Measurements from ENCODE around the gene LRRC74B. TPM values are rescaled to one million over a fixed set of nuclear protein-coding genes. Genes with fewer than 3 reads are reported as not detected.
A peak's percentile ranks its signal among the peaks of the same experiment; 100 is the strongest.

LRRC74B gene
- total RNA-seq, 2 experiments from 2014 or later = not detected

- intact Hi-C loops (cut with DNase I, micrococcal nuclease) = no loop called here
- Histone ChIP-seq H3K4me3 (ENCODE audit: low read length) (no peak overlapping the region), H3K27me3 (ENCODE audit: control insufficient read depth in 1 of 2, insufficient read depth in 2 of 2, low read length in 2 of 2) (no peaks in the 10 kb centered on the region), H3K9me3 (ENCODE audit: control insufficient read depth in 1 of 2, insufficient read depth in 1 of 2, low read length in 2 of 2) (no peaks in the 10 kb centered on the region), H3K4me1 (ENCODE audit: insufficient read depth, low read length) (peaks cover 12% of the 10 kb centered on the region), H3K36me3 (ENCODE audit: insufficient read depth, low read length) (no peaks in the 10 kb centered on the region), H3K27ac (ENCODE audit: low read depth in 1 of 2, low read length in 2 of 2) (no peak overlapping the region)
- Mint-ChIP-seq H3K36me3 (ENCODE audit: low read depth) (no peaks in the 10 kb centered on the region), H3K27ac (no peak overlapping the region), H3K27me3 (no peaks in the 10 kb centered on the region), H3K9me3 (no peaks in the 10 kb centered on the region), H3K4me1 (ENCODE audit: low read depth) (peaks cover 19% of the 10 kb centered on the region), H3K4me3 (no peak overlapping the region)
- peak; percentile 23 for TF ChIP-seq CTCF (IDR thresholded peaks at IDR 0.05)
- CTCF ChIA-PET = interaction anchor here (0.9 to 1.0 kb wide), 2 partner anchors 18 to 21 kb away, joined by 3 read pairs; no protein-coding TSS in a partner anchor
- DNase-seq (peak in 2 of 14 experiments; percentile 41 to 42), ATAC-seq (ENCODE audit: poor library complexity) (peak; percentile 74)
- POLR2A ChIA-PET = no interaction called here
Measured at GRCh38 chr22:21020802-21021429, 24.8 kb upstream of the LRRC74B start.

GRCh38 chr22:21022507-21022906 is 23.2 kb upstream of the LRRC74B start:
- H3K9me3 ChIP-seq (ENCODE audit: control insufficient read depth in 1 of 2, insufficient read depth in 1 of 2, low read length in 2 of 2) = no peaks in the 10 kb centered on the region
- H3K27ac ChIP-seq (ENCODE audit: low read depth in 1 of 2, low read length in 2 of 2) = no peak overlapping the region
- POLR2A ChIA-PET = no interaction called here
- no peak overlapping the region for H3K27ac Mint-ChIP-seq
- H3K36me3 ChIP-seq (ENCODE audit: insufficient read depth, low read length) = no peaks in the 10 kb centered on the region
- no peaks in the 10 kb centered on the region for H3K9me3 Mint-ChIP-seq
- TF ChIP-seq CTCF (IDR thresholded peaks at IDR 0.05) = no peak
- H3K4me1 ChIP-seq (ENCODE audit: insufficient read depth, low read length) = peaks cover 13% of the 10 kb centered on the region
- H3K4me3 Mint-ChIP-seq = no peak overlapping the region
- H3K27me3 ChIP-seq (ENCODE audit: control insufficient read depth in 1 of 2, insufficient read depth in 2 of 2, low read length in 2 of 2) = no peaks in the 10 kb centered on the region
- no peaks in the 10 kb centered on the region for H3K27me3 Mint-ChIP-seq
- DNase-seq = no peak
- no peak overlapping the region for H3K4me3 ChIP-seq (ENCODE audit: low read length)
- H3K4me1 Mint-ChIP-seq (ENCODE audit: low read depth) = peaks cover 10% of the 10 kb centered on the region
- intact Hi-C loops (cut with DNase I, micrococcal nuclease) = no loop called here
- no peak for ATAC-seq (ENCODE audit: poor library complexity)
- CTCF ChIA-PET = no interaction called here
- H3K36me3 Mint-ChIP-seq (ENCODE audit: low read depth) = no peaks in the 10 kb centered on the region

GRCh38 chr22:21022955-21023614 is 22.7 kb upstream of the LRRC74B start:
- H3K36me3 ChIP-seq (ENCODE audit: insufficient read depth, low read length) = no peaks in the 10 kb centered on the region
- no peak for TF ChIP-seq CTCF (IDR thresholded peaks at IDR 0.05)
- Mint-ChIP-seq H3K4me3 (no peak overlapping the region), H3K36me3 (ENCODE audit: low read depth) (no peaks in the 10 kb centered on the region), H3K9me3 (no peaks in the 10 kb centered on the region), H3K27ac (no peak overlapping the region), H3K4me1 (ENCODE audit: low read depth) (peaks cover 10% of the 10 kb centered on the region), H3K27me3 (no peaks in the 10 kb centered on the region)
- intact Hi-C loops (cut with DNase I, micrococcal nuclease) = no loop called here
- no peak overlapping the region for H3K27ac ChIP-seq (ENCODE audit: low read depth in 1 of 2, low read length in 2 of 2)
- ChIA-PET CTCF (no interaction called here), POLR2A (no interaction called here)
- DNase-seq (no peak), ATAC-seq (ENCODE audit: poor library complexity) (no peak)
- H3K4me1 ChIP-seq (ENCODE audit: insufficient read depth, low read length) = peaks cover 13% of the 10 kb centered on the region
- H3K27me3 ChIP-seq (ENCODE audit: control insufficient read depth in 1 of 2, insufficient read depth in 2 of 2, low read length in 2 of 2) = no peaks in the 10 kb centered on the region
- no peaks in the 10 kb centered on the region for H3K9me3 ChIP-seq (ENCODE audit: control insufficient read depth in 1 of 2, insufficient read depth in 1 of 2, low read length in 2 of 2)
- H3K4me3 ChIP-seq (ENCODE audit: low read length) = no peak overlapping the region

Measured in CD4-positive, alpha-beta T cell (primary cell).